Measurements from ENCODE around the gene SLC49A3.

The SLC49A3 gene

DNA sequence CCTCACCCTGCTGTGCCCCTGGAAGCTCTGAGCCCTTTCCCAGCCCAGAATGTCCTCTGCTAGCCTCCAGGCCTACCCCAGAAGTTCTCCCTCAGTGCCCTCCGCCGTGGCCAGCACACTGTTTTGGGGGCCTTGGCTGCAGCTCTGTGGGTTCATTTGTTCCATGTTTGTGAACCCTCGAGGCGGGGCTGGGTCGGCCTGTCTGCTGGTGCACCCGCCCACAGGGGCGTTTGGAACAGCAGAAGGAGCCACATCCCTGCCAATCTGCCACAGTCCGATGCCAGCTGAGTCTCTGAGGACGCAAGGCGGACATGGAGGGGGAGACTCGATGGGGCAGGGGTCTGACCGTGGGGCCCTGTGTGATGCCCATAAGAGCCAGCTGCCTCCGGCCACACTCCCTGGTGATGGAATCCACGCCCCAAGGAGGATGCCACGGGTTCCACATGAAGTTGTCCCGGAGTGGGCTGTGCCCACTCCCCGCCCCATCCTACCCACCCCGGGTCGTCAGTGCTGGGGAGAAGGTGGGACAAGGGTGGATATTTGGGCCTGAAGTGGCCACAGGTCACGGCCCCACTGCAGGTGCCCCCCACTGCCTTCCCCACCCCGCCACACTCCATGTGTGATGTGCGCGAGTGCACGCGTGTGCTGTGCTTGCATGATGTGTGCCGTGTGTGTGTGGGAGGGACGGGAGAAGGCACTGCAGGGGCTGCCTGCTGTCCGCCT lies 22.0 kb downstream of the SLC49A3 start:
- no peak for DNase-seq (ENCODE audit: low read depth in 2 of 2)

DNA sequence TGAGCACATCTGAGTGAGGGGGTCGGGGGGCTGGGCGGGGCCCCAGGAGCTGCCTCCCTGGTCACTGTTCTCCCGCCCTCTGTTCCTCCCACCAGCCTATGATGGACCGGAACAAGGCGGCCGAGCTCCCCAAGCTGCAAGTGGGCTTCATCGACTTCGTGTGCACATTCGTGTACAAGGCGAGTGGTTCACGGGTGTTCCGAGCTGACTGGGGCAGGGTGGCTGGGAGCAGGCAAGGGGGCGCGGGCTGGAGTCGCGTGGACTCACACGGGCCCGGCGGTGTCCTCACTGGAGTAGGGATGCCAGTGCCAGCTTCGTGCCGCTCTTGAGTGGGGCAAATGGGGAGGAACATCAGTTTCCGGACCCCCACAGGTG lies 22.5 kb downstream of the SLC49A3 start:
- no peak for DNase-seq (ENCODE audit: low read depth in 2 of 2)

GRCh38 chr4:665751-666435 lies 23.1 kb downstream of the SLC49A3 start:
- DNase-seq (ENCODE audit: low read depth in 2 of 2): no peak

- no peak for DNase-seq (ENCODE audit: low read depth in 2 of 2)
Measured at GRCh38 chr4:665381-665750, 23.6 kb downstream of the SLC49A3 start.

GRCh38 chr4:664713-665231 lies 24.2 kb downstream of the SLC49A3 start:
- DNase-seq (ENCODE audit: low read depth in 2 of 2): no peak

- peak; percentile 70 to 73 for DNase-seq (ENCODE audit: low read depth in 2 of 2)
Measured at GRCh38 chr4:663438-664428, 25.2 kb downstream of the SLC49A3 start.

GRCh38 chr4:663046-663437 lies 25.9 kb downstream of the SLC49A3 start:
- no peak for DNase-seq (ENCODE audit: low read depth in 2 of 2)

- DNase-seq (ENCODE audit: low read depth in 2 of 2): no peak
Measured at GRCh38 chr4:661881-662761, 26.8 kb downstream of the SLC49A3 start.

GRCh38 chr4:661231-661630 lies 27.7 kb downstream of the SLC49A3 start:
- DNase-seq (ENCODE audit: low read depth in 2 of 2): no peak

GRCh38 chr4:660401-660800 lies 28.6 kb downstream of the SLC49A3 start:
- DNase-seq (ENCODE audit: low read depth in 2 of 2): no peak

DNA sequence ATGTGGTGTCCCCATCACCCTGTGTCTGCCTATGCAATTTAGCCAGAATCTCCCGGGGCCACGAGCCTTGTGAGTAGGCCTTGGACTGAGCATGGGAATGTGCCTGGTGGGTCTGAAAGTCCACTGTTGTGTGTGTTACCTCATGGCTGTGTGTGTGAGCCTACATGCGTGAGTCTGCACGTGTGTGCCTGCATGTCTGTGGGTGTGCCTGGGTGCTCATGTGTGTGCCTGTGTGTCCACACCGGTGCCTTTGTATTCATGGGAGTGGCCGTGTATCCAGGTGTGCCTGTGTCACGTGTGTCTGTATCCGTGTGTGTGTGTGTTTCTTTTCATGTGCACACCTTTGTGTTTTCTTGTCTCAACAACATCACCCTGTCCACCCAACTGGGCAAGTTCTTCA lies 29.1 kb downstream of the SLC49A3 start:
- no peak for DNase-seq (ENCODE audit: low read depth in 2 of 2)

DNA sequence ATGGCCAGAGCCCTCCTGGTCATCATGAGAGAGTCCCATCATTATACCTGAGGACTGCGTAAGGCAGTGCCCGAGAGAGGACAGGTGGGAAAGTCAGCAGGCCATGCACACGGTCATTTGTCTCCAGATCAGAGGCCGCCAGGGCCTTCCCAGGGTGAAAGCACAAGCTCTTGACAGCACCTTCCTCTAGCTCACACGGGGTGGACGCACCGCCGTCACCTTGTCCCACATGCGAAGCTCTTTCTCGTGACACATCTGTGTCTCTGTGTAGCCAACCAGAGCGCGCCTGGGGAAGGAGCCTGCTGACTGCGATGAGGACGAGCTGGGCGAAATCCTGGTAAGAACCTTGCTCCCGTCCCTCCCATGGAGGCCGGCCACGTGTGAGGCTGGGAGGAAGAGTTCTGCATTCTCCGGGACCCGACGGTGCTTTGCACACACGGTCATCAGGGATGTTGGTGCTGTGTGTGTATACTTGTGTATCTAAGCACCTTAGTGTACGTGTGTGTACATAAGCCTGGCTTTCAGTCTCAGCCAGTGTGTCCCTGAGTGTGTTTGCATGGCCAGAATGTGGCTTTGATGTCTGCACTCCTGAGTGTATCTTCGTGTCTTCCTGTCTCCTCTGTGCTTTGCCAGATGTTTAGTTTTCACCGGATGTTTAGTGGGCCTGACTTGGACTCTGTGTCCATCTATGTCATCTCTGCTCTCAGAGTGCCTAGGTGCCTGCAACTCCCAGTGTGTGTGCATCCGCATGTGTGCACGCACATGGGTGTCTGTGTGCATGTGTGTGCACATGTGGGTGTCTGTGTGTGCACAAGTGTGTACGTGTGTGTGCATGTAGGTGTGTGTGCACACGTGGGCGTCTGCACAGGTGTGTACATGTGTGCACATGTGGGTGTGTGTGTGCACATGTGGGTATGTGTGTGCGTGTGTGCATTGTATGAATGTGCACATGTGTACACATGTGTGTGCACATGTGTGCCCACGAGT lies 30.0 kb downstream of the SLC49A3 start:
- DNase-seq (ENCODE audit: low read depth in 2 of 2): no peak

GRCh38 chr4:657834-658667 lies 30.9 kb downstream of the SLC49A3 start:
- DNase-seq (ENCODE audit: low read depth in 2 of 2): no peak

GRCh38 chr4:657338-657833 lies 31.6 kb downstream of the SLC49A3 start:
- no peak for DNase-seq (ENCODE audit: low read depth in 2 of 2)

DNA sequence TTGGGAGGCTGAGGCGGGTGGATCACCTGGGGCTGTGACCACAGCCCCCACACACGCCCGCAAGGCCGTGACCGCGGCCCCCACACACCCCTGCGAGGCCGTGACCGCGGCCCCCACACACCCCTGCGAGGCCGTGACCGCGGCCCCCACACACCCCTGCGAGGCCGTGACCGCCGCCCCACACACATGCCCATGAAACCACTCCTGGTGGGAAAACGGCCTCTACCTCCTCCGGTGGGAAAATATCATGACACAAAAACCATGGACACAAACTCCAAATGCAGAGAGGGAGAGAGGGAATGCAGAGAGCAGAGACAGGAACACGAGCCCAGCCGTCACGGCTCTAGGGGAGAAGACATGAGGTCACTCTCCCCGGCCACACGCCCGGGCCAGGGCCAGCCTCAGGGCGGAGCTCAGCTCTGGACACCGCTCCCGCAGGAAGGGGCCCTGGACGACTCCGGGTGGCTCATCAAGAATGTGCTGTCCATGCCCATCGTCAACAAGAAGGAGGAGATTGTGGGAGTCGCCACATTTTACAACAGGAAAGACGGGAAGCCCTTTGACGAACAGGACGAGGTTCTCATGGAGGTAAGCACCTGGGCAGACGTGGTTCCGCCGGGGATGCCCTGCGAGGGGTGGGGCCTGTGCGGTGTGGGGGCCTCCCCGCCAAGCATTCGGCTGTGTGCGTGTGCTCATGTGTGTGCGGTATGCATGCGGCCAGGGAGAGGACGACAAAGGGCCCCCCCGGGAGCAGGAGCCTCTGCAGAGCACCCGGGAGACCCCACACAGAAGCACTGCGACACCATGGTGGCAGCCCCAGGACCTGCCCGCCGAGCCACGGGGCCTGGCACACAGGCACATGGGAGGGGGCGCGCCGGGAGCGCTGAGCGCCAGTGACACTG lies 32.3 kb downstream of the SLC49A3 start:
- no peak for DNase-seq (ENCODE audit: low read depth in 2 of 2)

- no peak for DNase-seq (ENCODE audit: low read depth in 2 of 2)
Measured at GRCh38 chr4:655464-656151, 33.3 kb downstream of the SLC49A3 start.

DNA sequence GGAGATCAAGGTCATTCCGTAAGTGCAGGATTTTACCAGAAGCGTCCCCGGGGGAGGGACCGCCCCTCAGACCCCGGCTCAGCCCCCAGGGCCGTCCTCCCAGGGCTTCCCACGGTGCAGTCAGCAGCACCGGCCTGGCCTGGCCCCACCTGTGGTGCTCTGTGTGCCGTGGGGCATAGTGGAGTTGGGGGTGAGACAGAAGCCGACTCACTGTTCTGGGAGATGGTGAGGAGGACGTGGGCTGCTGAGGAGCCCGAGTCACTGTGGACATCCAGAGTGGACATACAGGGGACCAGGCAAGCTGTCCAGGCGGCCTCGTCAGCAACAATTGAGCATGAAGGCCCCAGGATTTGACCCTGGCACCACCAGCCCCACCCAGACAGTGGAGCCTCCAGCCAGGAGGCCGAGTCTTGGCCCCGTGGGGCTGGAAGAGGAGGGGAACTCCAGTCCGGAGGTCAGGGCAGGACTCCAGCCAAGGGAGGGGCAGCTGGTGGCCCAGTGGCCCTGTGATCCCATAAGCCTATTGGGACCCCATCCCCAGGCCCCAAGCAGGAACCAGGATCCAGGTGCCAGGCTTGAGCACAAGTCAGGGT lies 34.0 kb downstream of the SLC49A3 start:
- no peak for DNase-seq (ENCODE audit: low read depth in 2 of 2)

All from stimulated activated CD8-positive, alpha-beta memory T cell treated with anti-CD3 and anti-CD28 coated beads, Interleukin-2, amount 100 ng/mL, for 48 hours (primary cell).